GM12874 (cell line): ENCODE data around the gene SPRTN.

ENCODE experiments used
- TF ChIP-seq, protein P1 (sequence below): IDR thresholded peaks from 2 replicates; pipeline ENCODE4 v1.5.1; 2011; ENCODE audit warnings: low read depth, mild to moderate bottlenecking, control low read depth, low read length, moderate library complexity; ENCODE audit not compliant: insufficient read depth

The SPRTN gene

GRCh38 chr1:231364192-231364591, 26.1 kb downstream of the SPRTN start:
- TF ChIP-seq, protein P1, sequence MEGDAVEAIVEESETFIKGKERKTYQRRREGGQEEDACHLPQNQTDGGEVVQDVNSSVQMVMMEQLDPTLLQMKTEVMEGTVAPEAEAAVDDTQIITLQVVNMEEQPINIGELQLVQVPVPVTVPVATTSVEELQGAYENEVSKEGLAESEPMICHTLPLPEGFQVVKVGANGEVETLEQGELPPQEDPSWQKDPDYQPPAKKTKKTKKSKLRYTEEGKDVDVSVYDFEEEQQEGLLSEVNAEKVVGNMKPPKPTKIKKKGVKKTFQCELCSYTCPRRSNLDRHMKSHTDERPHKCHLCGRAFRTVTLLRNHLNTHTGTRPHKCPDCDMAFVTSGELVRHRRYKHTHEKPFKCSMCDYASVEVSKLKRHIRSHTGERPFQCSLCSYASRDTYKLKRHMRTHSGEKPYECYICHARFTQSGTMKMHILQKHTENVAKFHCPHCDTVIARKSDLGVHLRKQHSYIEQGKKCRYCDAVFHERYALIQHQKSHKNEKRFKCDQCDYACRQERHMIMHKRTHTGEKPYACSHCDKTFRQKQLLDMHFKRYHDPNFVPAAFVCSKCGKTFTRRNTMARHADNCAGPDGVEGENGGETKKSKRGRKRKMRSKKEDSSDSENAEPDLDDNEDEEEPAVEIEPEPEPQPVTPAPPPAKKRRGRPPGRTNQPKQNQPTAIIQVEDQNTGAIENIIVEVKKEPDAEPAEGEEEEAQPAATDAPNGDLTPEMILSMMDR = no peak

GRCh38 chr1:231369282-231369681, 31.2 kb downstream of the SPRTN start:
- TF ChIP-seq, protein P1 = no peak

- TF ChIP-seq, protein P1 = no peak
Measured at GRCh38 chr1:231372501-231372900, 34.4 kb downstream of the SPRTN start.

GRCh38 chr1:231374394-231374793, 36.3 kb downstream of the SPRTN start:
- TF ChIP-seq, protein P1 = no peak

DNA sequence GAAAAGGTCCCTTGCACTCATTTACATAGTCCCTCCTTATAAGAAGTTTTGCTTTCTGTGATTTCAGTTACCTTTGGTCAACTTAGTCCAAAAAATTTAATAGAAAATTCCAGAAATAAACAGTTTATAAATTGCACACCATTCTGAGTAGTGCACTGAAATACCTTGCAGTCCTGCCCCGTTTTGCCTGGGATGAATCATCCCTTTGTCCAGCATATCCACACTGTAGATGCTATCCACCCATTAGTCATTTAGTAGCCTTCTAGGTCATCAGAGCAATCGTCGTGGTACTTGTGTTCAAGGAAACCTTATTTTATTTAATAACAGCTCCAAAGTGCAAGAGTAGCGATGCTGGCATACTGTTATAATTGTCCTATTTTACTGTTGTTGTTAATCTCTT, 38.0 kb downstream of the SPRTN start:
- TF ChIP-seq, protein P1 = no peak

DNA sequence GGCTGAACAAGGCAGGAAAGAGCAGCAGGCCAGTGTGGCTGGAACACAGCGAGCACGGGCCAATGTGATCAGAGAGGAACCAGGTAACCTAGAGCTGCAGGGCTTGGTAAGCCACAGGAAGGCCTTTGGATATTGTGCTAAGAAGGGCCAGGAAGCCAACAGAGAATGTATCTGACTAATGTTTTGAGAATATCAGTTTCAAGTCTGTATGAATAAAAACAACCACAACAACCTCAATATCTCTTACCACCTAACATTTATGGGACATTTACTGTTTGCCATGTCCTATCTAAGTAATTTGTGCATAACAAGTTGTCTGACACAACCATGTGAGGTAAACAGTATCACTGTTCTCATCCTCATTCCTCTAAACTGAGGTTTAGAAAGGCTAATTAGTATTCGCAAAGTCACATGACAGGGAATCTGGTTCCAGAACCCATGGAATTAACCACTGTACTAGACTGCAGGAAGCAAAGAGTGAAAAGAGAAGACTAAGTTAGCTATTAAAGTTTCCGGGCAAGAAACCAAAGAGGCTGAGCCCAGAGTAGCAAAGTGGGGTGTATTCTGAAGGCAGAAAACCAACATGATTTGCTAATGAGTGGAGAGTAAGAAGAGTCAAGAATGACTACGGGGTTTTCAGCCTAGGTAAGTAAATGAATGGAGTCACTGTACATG, 38.9 kb downstream of the SPRTN start:
- TF ChIP-seq, protein P1 = no peak

DNA sequence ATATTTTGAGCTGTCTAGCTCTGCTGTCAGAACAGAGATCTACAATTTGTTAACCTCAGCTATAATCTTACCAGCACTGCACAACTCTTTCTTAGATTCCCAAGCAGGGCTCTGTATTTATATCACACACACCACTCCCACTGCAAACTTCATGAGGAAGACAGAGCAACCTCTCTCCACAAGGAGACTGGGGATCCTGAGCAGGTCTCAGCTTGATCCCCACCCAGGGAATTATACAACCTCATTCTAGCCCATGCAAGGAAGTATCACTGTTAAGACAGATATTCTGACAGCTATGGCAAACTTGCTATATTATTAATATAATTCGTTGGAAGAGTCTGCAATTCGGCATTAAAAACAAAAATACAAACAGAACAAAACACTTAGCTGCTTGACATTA, 43.6 kb downstream of the SPRTN start:
- TF ChIP-seq, protein P1 = no peak
